HepG2 (cell line): ENCODE measurements around the gene ARHGAP9. TPM values are rescaled to one million over a fixed set of nuclear protein-coding genes. Genes with fewer than 3 reads are reported as not detected.

ENCODE experiments used
- CCAR2 ChIP-seq: fragments of 200-400 bp; formaldehyde crosslinking; optimal IDR thresholded peaks from 2 replicates; pipeline ENCODE3; 2018; ENCODE audit warnings: low read depth, mild to moderate bottlenecking, low read length, moderate library complexity
- GATA4 ChIP-seq: sonication (generic); IDR thresholded peaks from 2 replicates; pipeline ENCODE4 v1.6.1; 2016; ENCODE audit warnings: antibody characterized with exemption, low read depth, borderline replicate concordance
- GFI1 ChIP-seq: sonication (generic); formaldehyde crosslinking; IDR thresholded peaks from 2 replicates; pipeline ENCODE4 v1.5.0; 2020; ENCODE audit warnings: missing genetic modification reagents, mild to moderate bottlenecking, borderline replicate concordance
- IKZF5 ChIP-seq: IDR thresholded peaks from 2 replicates; pipeline ENCODE4 v1.6.1; 2018; ENCODE audit warnings: missing genetic modification reagents, mild to moderate bottlenecking, missing compliant biosample characterization
- KDM5B ChIP-seq: sonication (generic); formaldehyde crosslinking; IDR thresholded peaks from 2 replicates; pipeline ENCODE4 v1.4.0; 2020; ENCODE audit warnings: missing genetic modification reagents, mild to moderate bottlenecking, borderline replicate concordance
- MEF2D ChIP-seq: sonication (generic); formaldehyde crosslinking; IDR thresholded peaks from 2 replicates; pipeline ENCODE4 v1.5.1; 2020; ENCODE audit warnings: mild to moderate bottlenecking, missing genetic modification reagents
- MZF1 ChIP-seq: sonication (generic); formaldehyde crosslinking; IDR thresholded peaks from 2 replicates; pipeline ENCODE4 v1.8.1; 2023; ENCODE audit warnings: mild to moderate bottlenecking, missing genetic modification reagents, borderline replicate concordance
- NCOA2 ChIP-seq: sonication (generic); formaldehyde crosslinking; IDR thresholded peaks from 2 replicates; pipeline ENCODE4 v1.8.0; 2022; ENCODE audit warnings: inconsistent platforms
- PHF21A ChIP-seq: sonication (generic); formaldehyde crosslinking; IDR thresholded peaks from 2 replicates; pipeline ENCODE4 v1.5.0; 2020; ENCODE audit warnings: mild to moderate bottlenecking, missing genetic modification reagents
- SMAD9 ChIP-seq: sonication (generic); formaldehyde crosslinking; IDR thresholded peaks from 2 replicates; pipeline ENCODE4 v1.5.1; 2020; ENCODE audit warnings: mild to moderate bottlenecking, missing genetic modification reagents
- THAP9 ChIP-seq: sonication (generic); formaldehyde crosslinking; IDR thresholded peaks from 2 replicates; pipeline ENCODE4; 2020; ENCODE audit warnings: missing genetic modification reagents, mild to moderate bottlenecking, borderline replicate concordance
- U2AF2 ChIP-seq: fragments of 200-400 bp; formaldehyde crosslinking; IDR thresholded peaks from 2 replicates; pipeline ENCODE4 v1.6.1; 2017; ENCODE audit warnings: low read depth, mild to moderate bottlenecking, low read length
- ZNF362 ChIP-seq: sonication (generic); formaldehyde crosslinking; IDR thresholded peaks from 2 replicates; pipeline ENCODE4 v1.4.0; 2020; ENCODE audit warnings: missing genetic modification reagents, mild to moderate bottlenecking, borderline replicate concordance
- ZNF543 ChIP-seq: sonication (generic); formaldehyde crosslinking; IDR thresholded peaks from 2 replicates; pipeline ENCODE4 v1.4.0; 2020; ENCODE audit warnings: mild to moderate bottlenecking, missing genetic modification reagents
- ZNF644 ChIP-seq: IDR thresholded peaks from 2 replicates; pipeline ENCODE4 v1.6.1; 2016; ENCODE audit warnings: low read depth
- ZNF652 ChIP-seq: IDR thresholded peaks from 2 replicates; pipeline ENCODE4 v1.6.1; 2016; ENCODE audit warnings: low read depth, borderline replicate concordance
- ZNF674 ChIP-seq: sonication (generic); formaldehyde crosslinking; IDR thresholded peaks from 2 replicates; pipeline ENCODE4 v1.5.0; 2020; ENCODE audit warnings: low read depth, mild to moderate bottlenecking, missing genetic modification reagents
- polyA plus RNA-seq, 8 experiments: library from polyadenylated mRNA; depleted of rRNA in 3 of 8; stranded (reverse) in 7 of 8; unstranded in 1 of 8; fragments of >200 nt; fragmentation: Illumina TruSeq in 4 of 8; extraction: Trizol in 4 of 8; gene quantifications; 2 replicates each; pipeline versions ENCODE4 v1.2.1 to v1.2.3, GENCODE V29; 2011 to 2016; ENCODE audit warnings: low read depth in 4 of 8, missing spikeins in 1 of 8, mixed read lengths in 1 of 8; ENCODE audit not compliant: insufficient read depth in 1 of 8
- total RNA-seq, 5 experiments: library from RNA; depleted of rRNA; stranded (reverse); fragments of >200 nt; fragmentation: Illumina TruSeq; extraction: Trizol; gene quantifications; 2 replicates each; pipeline ENCODE4 v1.2.3, GENCODE V29; 2016; ENCODE audit warnings: low read depth in 1 of 5
- TF ChIP-seq, protein P1 (sequence below): sonication (generic); formaldehyde crosslinking; IDR thresholded peaks from 2 replicates; pipeline ENCODE4 v1.4.0; 2020; ENCODE audit warnings: missing genetic modification reagents, borderline replicate concordance
- TF ChIP-seq, protein P2 (sequence below): sonication (generic); formaldehyde crosslinking; IDR thresholded peaks from 2 replicates; pipeline ENCODE4 v1.8.1; 2023; ENCODE audit warnings: mild to moderate bottlenecking, moderate library complexity, missing genetic modification reagents

ARHGAP9 gene
- total and polyA plus RNA-seq, 2 of the 13 experiments (the other 11 are each of a cell fraction or from before 2014, with no cell fraction given) = 0.18 to 1.2 TPM

GRCh38 chr12:57520053-57520818 lies 40.6 kb upstream of the ARHGAP9 start, which contains the start of gene DDIT3 (continued):
- TF ChIP-seq ZNF362 (CRISPR knock-in tag) (0 out of 2 replicates have a peak, but pooled peaks have one; percentile 25), PHF21A (CRISPR knock-in tag) (no peak), MEF2D (CRISPR knock-in tag) (no peak), THAP9 (CRISPR knock-in tag) (0 out of 2 replicates have a peak, but pooled peaks have one; percentile 52), CCAR2 (no peak), KDM5B (CRISPR knock-in tag) (0 out of 2 replicates have a peak, but pooled peaks have one; percentile 40), ZNF674 (CRISPR knock-in tag) (0 out of 2 replicates have a peak, but pooled peaks have one; percentile 71), GATA4 (peak; percentile 90), ZNF543 (CRISPR knock-in tag) (peak; percentile 21; the same call in 1 of the 2 replicates), U2AF2 (0 out of 2 replicates have a peak, but pooled peaks have one; percentile 49), NCOA2 (CRISPR knock-in tag) (peak; percentile 19; the same call in 1 of the 2 replicates), ZNF652 (CRISPR knock-in tag) (no peak), IKZF5 (CRISPR knock-in tag) (peak; percentile 37; the same call in 1 of the 2 replicates), MZF1 (no peak), ZNF644 (CRISPR knock-in tag) (no peak), SMAD9 (CRISPR knock-in tag) (peak; percentile 73; the same call in 1 of the 2 replicates), GFI1 (CRISPR knock-in tag) (no peak; the same call in 1 of the 2 replicates)
- TF ChIP-seq, protein P1, sequence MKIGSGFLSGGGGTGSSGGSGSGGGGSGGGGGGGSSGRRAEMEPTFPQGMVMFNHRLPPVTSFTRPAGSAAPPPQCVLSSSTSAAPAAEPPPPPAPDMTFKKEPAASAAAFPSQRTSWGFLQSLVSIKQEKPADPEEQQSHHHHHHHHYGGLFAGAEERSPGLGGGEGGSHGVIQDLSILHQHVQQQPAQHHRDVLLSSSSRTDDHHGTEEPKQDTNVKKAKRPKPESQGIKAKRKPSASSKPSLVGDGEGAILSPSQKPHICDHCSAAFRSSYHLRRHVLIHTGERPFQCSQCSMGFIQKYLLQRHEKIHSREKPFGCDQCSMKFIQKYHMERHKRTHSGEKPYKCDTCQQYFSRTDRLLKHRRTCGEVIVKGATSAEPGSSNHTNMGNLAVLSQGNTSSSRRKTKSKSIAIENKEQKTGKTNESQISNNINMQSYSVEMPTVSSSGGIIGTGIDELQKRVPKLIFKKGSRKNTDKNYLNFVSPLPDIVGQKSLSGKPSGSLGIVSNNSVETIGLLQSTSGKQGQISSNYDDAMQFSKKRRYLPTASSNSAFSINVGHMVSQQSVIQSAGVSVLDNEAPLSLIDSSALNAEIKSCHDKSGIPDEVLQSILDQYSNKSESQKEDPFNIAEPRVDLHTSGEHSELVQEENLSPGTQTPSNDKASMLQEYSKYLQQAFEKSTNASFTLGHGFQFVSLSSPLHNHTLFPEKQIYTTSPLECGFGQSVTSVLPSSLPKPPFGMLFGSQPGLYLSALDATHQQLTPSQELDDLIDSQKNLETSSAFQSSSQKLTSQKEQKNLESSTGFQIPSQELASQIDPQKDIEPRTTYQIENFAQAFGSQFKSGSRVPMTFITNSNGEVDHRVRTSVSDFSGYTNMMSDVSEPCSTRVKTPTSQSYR (CRISPR knock-in tag) = peak; percentile 8; the same call in 1 of the 2 replicates
- TF ChIP-seq, protein P2, sequence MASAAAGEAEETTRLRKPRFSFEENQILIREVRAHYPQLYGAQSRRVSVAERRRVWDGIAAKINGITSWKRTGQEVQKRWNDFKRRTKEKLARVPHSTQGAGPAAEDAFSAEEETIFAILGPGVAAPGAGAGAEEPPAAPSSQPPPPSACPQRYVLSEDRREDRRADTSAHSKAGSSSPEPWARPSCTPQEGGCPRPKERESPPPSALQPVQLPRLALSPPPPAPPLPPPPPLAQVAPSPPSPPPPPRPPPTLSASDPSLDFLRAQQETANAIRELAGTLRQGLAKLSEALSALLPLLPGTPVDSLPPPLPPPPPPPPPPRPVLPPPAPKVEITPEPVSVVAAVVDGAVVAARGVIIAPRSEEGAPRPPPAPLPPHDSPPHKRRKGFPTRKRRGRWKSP = no peak
